ENCODE measurements around the gene TTF2. TPM values are rescaled to one million over a fixed set of nuclear protein-coding genes. Genes with fewer than 3 reads are reported as not detected.
"Not testable (repeated sequence)": the region's sequence is repeated elsewhere in the genome, so short reads cannot be mapped to it uniquely, and the experiment has no call there.

The TTF2 gene
- total RNA-seq, 1 experiment from 2014 or later, result 5.9 TPM

GRCh38 chr1:117150316-117150715 lies 90.2 kb downstream of the TTF2 start:
- DNase-seq (ENCODE audit: low spot score), result no peak

- not testable (repeated sequence) for DNase-seq (ENCODE audit: low spot score)
Observed at GRCh38 chr1:117151305-117151704, 91.2 kb downstream of the TTF2 start.

Other genes with a start within 250 kb of the TTF2 start
- 47.0 and 70.9 TPM in 2 replicates for gene PTGFRN, start 150.4 kb upstream of the TTF2 start, total RNA-seq (2014; rRNA removed; shearing (Covaris generic))
- 0.12 and 0.62 TPM in 2 replicates for gene CD101, start 58.6 kb upstream of the TTF2 start, total RNA-seq (2014; rRNA removed; shearing (Covaris generic))
- 0.92 and 0.97 TPM in 2 replicates for gene TRIM45, start 61.4 kb downstream of the TTF2 start, total RNA-seq (2014; rRNA removed; shearing (Covaris generic))
- gene VTCN1, start 150.6 kb downstream of the TTF2 start, total RNA-seq (2014; rRNA removed; shearing (Covaris generic)), result not detected in 2 replicates

Measured in H4 (cell line).